ENCODE measurements around the gene KANSL1L. TPM values are rescaled to one million over a fixed set of nuclear protein-coding genes. Genes with fewer than 3 reads are reported as not detected.

Gene KANSL1L
- total RNA-seq, 2 experiments from 2014 or later, result 4.4 to 4.8 TPM

DNA sequence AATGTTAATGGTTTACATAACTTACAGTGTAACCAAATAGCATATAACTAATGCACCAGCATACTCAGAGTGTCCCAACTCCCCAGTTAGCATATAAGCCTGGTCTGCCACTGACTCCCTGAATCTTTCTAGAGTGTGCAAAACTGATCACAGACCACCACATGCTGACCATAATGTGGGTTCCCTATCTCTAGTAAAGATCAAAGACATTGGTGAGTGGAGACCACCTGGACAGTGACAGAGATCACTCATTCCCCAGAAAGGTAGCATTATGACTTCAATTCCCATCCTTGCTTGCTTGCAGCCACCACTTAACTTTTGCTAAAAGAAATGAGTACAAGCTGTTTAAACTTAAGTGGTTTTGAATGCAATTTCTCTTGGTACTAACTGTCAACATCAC lies 39.0 kb downstream of the KANSL1L start:
- Mint-ChIP-seq H3K9me3 (peaks cover 2% of the 10 kb centered on the region), H3K4me1 (ENCODE audit: low read depth) (peaks cover 5% of the 10 kb centered on the region), H3K27me3 (ENCODE audit: low read depth) (no peaks in the 10 kb centered on the region), H3K27ac (no peak overlapping the region), H3K36me3 (ENCODE audit: low read depth) (peaks cover 7% of the 10 kb centered on the region), H3K4me3 (no peak overlapping the region)
- CTCF ChIA-PET, result no interaction called here
- intact Hi-C loops (cut with micrococcal nuclease), result no loop called here
- DNase-seq, result no peak

DNA sequence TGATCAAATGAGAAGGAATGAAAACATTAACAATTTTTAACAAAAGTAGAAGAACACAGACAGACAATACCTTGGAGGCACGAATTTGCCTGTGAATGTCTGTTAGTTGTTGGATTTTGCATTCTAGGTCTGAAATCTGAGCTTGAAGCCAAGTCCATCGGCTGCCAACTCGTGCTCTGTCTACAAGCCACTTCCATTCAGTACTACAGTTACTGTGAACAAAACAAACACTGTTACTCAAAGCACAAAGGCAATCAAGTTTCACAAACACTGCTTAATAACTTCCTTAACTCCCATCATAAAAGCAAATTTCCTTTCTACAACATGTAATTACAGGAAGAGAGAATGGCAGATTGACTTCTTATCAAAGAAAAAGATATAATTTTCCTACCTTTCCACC lies 42.2 kb downstream of the KANSL1L start:
- no peak overlapping the region for H3K27ac Mint-ChIP-seq
- H3K4me1 Mint-ChIP-seq (ENCODE audit: low read depth), result peaks cover 5% of the 10 kb centered on the region
- DNase-seq, result no peak
- intact Hi-C loops (cut with micrococcal nuclease), result no loop called here
- CTCF ChIA-PET, result interaction anchor here (1.0 kb wide), 1 partner anchor 24 kb away, joined by 5 read pairs; no protein-coding TSS in a partner anchor
- H3K4me3 Mint-ChIP-seq, result no peak overlapping the region
- no peaks in the 10 kb centered on the region for H3K27me3 Mint-ChIP-seq (ENCODE audit: low read depth)
- peaks cover 32% of the 10 kb centered on the region for H3K36me3 Mint-ChIP-seq (ENCODE audit: low read depth)
- peaks cover 14% of the 10 kb centered on the region for H3K9me3 Mint-ChIP-seq

DNA sequence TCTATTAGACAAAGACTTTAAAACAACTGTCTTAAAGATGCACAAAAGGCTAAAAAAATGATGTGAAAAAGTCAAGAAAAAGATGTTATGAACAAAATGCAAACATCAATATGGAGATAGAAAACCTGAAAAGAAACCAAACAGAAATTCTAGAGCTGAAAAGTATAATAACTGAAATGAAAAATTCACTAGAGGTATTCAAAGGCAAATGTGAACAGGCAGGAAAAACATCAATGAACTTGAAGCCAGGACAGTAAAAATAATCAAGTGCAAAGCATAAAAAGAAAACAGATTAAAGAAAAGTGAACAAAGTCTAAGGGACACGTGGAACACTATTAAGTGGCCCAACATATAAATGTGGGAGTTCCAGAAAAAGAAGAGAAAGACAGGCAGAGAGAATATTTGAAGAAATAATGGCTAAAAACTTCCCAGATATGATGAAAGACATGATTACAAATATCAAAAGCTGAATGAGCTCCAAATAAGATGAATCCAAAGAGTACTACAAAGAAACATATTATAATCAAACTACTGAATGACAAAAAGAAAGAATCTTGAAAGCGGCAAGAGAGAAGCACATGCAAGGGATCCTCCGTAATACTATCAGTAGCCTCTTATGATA lies 57.5 kb downstream of the KANSL1L start:
- intact Hi-C loops (cut with micrococcal nuclease), result no loop called here
- DNase-seq, result no peak
- Mint-ChIP-seq H3K36me3 (ENCODE audit: low read depth) (peaks cover 44% of the 10 kb centered on the region), H3K27me3 (ENCODE audit: low read depth) (no peaks in the 10 kb centered on the region), H3K4me3 (no peak overlapping the region), H3K27ac (no peak overlapping the region), H3K9me3 (peaks cover 22% of the 10 kb centered on the region), H3K4me1 (ENCODE audit: low read depth) (peaks cover 4% of the 10 kb centered on the region)
- CTCF ChIA-PET, result no interaction called here

DNA sequence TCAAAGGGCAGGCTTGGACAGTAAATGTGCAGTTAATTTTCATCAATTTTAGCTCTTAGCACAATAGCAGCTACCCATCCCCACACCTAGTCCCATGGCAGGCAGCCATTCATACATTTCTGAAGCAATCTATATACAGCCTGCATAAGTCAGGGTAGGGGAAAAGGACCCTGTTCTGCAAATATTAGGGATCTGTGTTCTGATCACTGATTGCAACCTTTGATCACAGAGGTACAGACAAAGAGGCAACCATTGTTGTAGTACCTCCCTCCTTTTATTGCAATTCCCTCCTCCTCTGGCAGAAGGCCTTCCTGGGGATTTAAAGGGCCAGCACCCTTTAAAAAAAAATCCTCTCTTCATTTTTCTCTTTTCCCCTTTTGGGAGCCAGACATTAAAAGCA lies 58.3 kb downstream of the KANSL1L start:
- H3K4me1 Mint-ChIP-seq (ENCODE audit: low read depth), result peaks cover 8% of the 10 kb centered on the region
- CTCF ChIA-PET, result no interaction called here
- peaks cover 44% of the 10 kb centered on the region for H3K36me3 Mint-ChIP-seq (ENCODE audit: low read depth)

DNA sequence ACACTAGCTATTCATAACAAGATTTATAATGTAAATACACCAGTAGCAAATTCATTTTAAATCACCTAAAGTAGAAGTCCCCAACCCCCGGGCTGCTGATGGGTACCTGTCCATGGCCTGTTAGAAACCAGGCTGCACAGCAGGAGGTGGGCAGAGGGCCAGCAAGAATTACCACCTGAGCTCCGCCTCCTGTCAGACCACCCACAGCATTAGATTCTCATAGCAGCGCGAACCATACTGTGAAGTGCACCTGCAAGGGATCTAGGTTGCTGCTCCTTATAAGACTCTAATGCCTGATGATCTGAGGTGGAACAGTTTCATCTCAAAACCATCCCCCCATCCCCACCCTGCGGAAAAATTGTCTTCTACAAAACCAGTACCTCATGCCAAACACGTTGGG lies 71.3 kb downstream of the KANSL1L start:
- Mint-ChIP-seq H3K9me3 (peaks cover 3% of the 10 kb centered on the region), H3K27me3 (ENCODE audit: low read depth) (no peaks in the 10 kb centered on the region), H3K27ac (no peak overlapping the region), H3K4me3 (no peak overlapping the region), H3K4me1 (ENCODE audit: low read depth) (no peaks in the 10 kb centered on the region), H3K36me3 (ENCODE audit: low read depth) (peaks cover 8% of the 10 kb centered on the region)
- DNase-seq, result no peak
- CTCF ChIA-PET, result no interaction called here
- intact Hi-C loops (cut with micrococcal nuclease), result no loop called here

More for the DNA sequence above, 58.3 kb downstream of the KANSL1L start:
- H3K27ac Mint-ChIP-seq, result no peak overlapping the region
- H3K27me3 Mint-ChIP-seq (ENCODE audit: low read depth), result no peaks in the 10 kb centered on the region
- peaks cover 22% of the 10 kb centered on the region for H3K9me3 Mint-ChIP-seq
- no peak overlapping the region for H3K4me3 Mint-ChIP-seq
- DNase-seq, result no peak
- intact Hi-C loops (cut with micrococcal nuclease), result no loop called here

DNA sequence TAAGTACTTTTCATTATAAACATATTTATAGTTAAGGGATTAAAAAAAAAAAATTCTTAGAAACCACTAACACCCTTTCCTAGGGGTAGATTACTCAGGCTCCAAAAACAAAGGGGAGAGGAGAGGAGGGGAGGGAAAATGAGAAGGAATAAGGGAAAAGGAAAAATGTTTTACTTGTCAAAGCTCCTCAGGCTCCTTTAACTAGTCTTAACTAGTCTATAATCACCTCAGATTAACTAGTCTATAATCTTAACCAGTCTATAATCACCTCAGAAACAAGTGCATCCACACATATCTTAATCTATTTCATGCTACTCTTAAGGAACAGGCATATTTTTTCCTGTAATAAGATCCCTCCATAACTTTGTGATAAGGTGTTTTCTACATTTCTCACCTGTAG lies 76.4 kb downstream of the KANSL1L start:
- H3K36me3 Mint-ChIP-seq (ENCODE audit: low read depth), result no peaks in the 10 kb centered on the region
- intact Hi-C loops (cut with micrococcal nuclease), result no loop called here
- H3K4me3 Mint-ChIP-seq, result no peak overlapping the region
- no peaks in the 10 kb centered on the region for H3K4me1 Mint-ChIP-seq (ENCODE audit: low read depth)
- CTCF ChIA-PET, result no interaction called here
- H3K27me3 Mint-ChIP-seq (ENCODE audit: low read depth), result no peaks in the 10 kb centered on the region
- DNase-seq, result no peak
- H3K9me3 Mint-ChIP-seq, result no peaks in the 10 kb centered on the region
- H3K27ac Mint-ChIP-seq, result no peak overlapping the region

DNA sequence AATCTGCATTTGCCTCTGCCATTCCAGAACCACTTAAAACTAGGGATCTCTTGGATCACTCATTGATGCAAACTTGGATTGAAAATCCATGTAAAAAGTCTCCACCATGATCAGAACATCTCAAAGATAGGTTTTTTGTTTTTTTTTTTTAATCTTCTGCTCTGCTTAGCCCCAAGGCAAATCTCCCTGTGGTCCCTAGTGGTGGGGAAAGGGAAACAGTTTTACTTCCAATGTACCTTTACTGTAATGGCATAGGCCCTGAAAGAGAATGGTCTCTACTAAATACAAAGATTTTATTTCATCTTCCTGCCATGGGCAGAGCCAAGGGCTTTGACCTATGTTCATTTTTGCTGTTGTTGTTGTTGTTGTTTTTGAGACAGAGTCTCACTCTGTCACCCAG lies 78.4 kb downstream of the KANSL1L start:
- no peaks in the 10 kb centered on the region for H3K27me3 Mint-ChIP-seq (ENCODE audit: low read depth)
- intact Hi-C loops (cut with micrococcal nuclease), result no loop called here
- CTCF ChIA-PET, result no interaction called here

DNA sequence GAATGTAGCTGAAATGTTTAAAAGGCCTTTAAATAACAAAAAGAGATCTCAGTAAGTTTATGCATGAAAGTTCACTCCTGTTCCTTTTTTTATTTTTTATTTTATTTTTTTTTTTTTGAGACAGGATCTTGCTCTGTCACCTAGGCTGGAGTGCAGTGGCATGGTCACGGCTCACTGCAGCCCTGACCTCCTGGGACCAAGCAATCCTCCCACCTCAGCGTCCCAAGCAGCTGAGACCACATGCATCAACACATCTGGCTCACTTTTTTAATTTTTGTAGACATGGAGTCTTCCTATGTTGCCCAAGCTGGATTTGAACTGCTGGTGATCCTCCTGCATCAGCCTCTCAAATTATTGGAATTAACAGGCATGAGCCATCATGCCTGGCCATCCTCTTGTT lies 84.3 kb downstream of the KANSL1L start:
- Mint-ChIP-seq H3K27me3 (ENCODE audit: low read depth) (no peaks in the 10 kb centered on the region), H3K27ac (no peak overlapping the region), H3K4me3 (no peak overlapping the region), H3K4me1 (ENCODE audit: low read depth) (no peaks in the 10 kb centered on the region), H3K9me3 (no peaks in the 10 kb centered on the region), H3K36me3 (ENCODE audit: low read depth) (no peaks in the 10 kb centered on the region)
- DNase-seq, result no peak
- intact Hi-C loops (cut with micrococcal nuclease), result no loop called here
- CTCF ChIA-PET, result interaction anchor here (0.8 kb wide), 1 partner anchor 39 kb away, joined by 3 read pairs; no protein-coding TSS in a partner anchor

More for the DNA sequence above, 78.4 kb downstream of the KANSL1L start:
- H3K9me3 Mint-ChIP-seq, result no peaks in the 10 kb centered on the region
- no peaks in the 10 kb centered on the region for H3K4me1 Mint-ChIP-seq (ENCODE audit: low read depth)
- no peaks in the 10 kb centered on the region for H3K36me3 Mint-ChIP-seq (ENCODE audit: low read depth)
- no peak overlapping the region for H3K27ac Mint-ChIP-seq
- no peak for DNase-seq
- H3K4me3 Mint-ChIP-seq, result no peak overlapping the region

DNA sequence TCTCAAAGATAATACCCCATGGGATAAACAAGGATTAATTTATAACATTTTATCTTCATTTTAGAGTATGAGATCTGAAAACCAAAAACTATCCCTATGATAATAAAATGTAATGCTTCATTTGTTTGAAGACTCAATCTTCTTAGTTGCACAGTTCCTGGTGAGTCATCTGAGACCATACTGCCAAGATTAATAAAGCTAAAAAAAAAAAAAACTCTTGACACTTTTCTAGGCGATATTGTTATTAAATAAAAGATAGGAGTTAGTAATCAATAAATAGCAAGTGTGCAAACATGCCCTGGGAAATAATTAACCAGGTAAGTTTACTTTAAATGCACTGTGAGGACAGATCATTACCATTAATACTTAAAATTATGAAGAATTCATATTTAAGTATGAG lies 84.9 kb downstream of the KANSL1L start:
- Mint-ChIP-seq H3K4me1 (ENCODE audit: low read depth) (no peaks in the 10 kb centered on the region), H3K27ac (no peak overlapping the region), H3K9me3 (no peaks in the 10 kb centered on the region), H3K27me3 (ENCODE audit: low read depth) (no peaks in the 10 kb centered on the region), H3K36me3 (ENCODE audit: low read depth) (no peaks in the 10 kb centered on the region), H3K4me3 (no peak overlapping the region)
- DNase-seq, result no peak
- CTCF ChIA-PET, result interaction anchor here (0.8 kb wide), 1 partner anchor 38 kb away, joined by 3 read pairs; no protein-coding TSS in a partner anchor
- intact Hi-C loops (cut with micrococcal nuclease), result no loop called here

DNA sequence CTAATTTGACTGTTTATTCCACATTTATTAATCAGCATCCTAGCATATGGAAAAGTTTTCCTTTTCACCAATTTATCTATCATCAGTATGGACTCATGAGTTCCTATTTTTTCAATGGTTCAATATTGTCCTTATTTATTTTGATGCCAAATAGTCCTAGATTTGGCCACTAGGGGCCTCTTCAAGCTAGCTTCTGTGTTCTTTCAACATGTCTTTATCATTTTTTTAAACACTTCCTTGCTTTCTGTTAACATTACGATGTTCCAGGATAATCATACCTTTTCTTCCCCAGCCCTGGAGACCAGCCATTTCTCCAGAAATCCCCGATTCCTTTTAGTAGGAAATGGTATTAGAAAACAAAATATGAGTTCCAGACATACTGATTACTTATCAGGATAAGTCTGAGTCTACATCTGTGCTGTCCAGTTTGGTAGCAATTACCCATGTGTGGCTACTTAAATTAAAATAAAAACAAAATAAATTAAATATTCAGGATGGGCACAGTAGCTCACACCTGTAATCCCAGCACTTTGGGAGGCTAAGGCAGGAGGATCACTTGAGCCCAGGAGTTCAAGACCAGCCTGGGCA lies 98.2 kb downstream of the KANSL1L start:
- no peaks in the 10 kb centered on the region for H3K4me1 Mint-ChIP-seq (ENCODE audit: low read depth)
- H3K9me3 Mint-ChIP-seq, result no peaks in the 10 kb centered on the region
- CTCF ChIA-PET, result interaction anchor here (0.6 to 1.7 kb wide), 8 partner anchors 17 to 152 kb away, joined by 3 to 6 read pairs (median 4); no protein-coding TSS in a partner anchor
- no peak overlapping the region for H3K27ac Mint-ChIP-seq
- H3K36me3 Mint-ChIP-seq (ENCODE audit: low read depth), result no peaks in the 10 kb centered on the region
- intact Hi-C loops (cut with micrococcal nuclease), result loop anchor here (1.0 kb wide), 3 partner anchors 96 to 126 kb away; no protein-coding TSS in a partner anchor
- H3K4me3 Mint-ChIP-seq, result no peak overlapping the region
- no peak for DNase-seq
- no peaks in the 10 kb centered on the region for H3K27me3 Mint-ChIP-seq (ENCODE audit: low read depth)

DNA sequence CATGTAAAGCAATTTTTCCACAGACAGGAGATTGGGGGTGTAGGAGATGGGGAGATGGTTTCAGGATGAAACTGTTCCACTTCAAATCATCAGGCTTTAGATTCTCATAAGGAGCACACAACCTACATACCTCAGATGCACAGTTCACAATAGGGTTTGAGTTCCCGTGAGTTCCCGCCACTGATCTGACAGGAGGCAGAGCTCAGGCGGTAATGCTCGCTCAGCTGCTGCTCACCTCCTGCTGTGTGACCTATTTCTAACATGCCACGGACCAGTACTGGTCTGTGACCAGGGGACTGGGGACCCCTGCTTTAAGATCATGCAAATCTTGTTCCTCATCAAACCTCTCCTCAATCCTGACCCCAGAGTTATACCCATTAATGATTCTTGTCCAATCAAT lies 98.7 kb downstream of the KANSL1L start:
- Mint-ChIP-seq H3K27ac (no peak overlapping the region), H3K27me3 (ENCODE audit: low read depth) (no peaks in the 10 kb centered on the region), H3K4me1 (ENCODE audit: low read depth) (no peaks in the 10 kb centered on the region), H3K9me3 (no peaks in the 10 kb centered on the region), H3K4me3 (no peak overlapping the region), H3K36me3 (ENCODE audit: low read depth) (no peaks in the 10 kb centered on the region)
- CTCF ChIA-PET, result interaction anchor here (1.2 to 1.7 kb wide), 3 partner anchors 18 to 127 kb away, joined by 4 to 6 read pairs (median 5); no protein-coding TSS in a partner anchor
- no peak for DNase-seq
- intact Hi-C loops (cut with micrococcal nuclease), result no loop called here

DNA sequence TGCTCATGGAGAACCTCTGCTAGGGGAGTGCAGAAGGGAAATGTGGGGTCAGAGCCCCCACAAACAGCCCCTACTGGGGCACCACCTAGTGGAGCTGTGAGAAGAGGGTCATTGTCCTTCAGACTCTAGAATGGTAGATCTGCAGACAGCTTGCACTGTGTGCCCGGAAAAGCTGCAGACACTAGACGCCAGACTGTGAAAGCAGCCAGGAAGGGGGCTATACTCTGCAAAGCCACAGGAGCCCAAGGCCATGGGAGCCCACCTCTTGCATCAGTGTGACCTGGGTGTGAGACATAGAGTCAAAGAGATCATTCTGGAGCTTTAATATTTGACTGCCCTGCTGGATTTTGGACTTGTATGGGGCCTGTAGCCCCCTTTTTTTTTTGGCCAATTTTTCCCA lies 107.9 kb downstream of the KANSL1L start:
- intact Hi-C loops (cut with micrococcal nuclease), result no loop called here
- no peak overlapping the region for H3K27ac Mint-ChIP-seq
- peaks cover 3% of the 10 kb centered on the region for H3K9me3 Mint-ChIP-seq
- H3K27me3 Mint-ChIP-seq (ENCODE audit: low read depth), result no peaks in the 10 kb centered on the region
- no peak overlapping the region for H3K4me3 Mint-ChIP-seq
- peaks cover 7% of the 10 kb centered on the region for H3K36me3 Mint-ChIP-seq (ENCODE audit: low read depth)
- H3K4me1 Mint-ChIP-seq (ENCODE audit: low read depth), result no peaks in the 10 kb centered on the region
- CTCF ChIA-PET, result no interaction called here
- no peak for DNase-seq

DNA sequence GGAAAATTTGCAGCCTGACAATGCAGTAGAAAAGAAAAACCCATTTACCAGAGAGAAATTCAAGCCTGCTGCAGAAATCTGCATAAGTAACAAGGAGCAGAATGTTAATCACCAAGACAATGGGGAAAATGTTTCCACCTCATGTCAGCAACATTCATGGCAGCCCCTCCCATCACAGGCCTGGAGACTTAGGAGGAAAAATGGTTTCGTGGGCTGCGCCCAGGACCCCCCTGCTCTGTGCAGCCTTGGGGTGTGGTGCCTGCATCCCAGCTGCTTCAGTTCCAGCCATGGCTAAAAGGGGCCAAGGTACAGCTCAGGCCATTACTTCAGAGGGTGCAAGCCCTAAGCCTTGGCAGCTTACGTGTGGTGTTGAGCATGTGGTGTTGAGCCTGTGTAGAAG lies 115.4 kb downstream of the KANSL1L start:
- H3K9me3 Mint-ChIP-seq, result peaks cover 26% of the 10 kb centered on the region
- H3K27ac Mint-ChIP-seq, result no peak overlapping the region
- CTCF ChIA-PET, result no interaction called here
- intact Hi-C loops (cut with micrococcal nuclease), result no loop called here
- H3K4me1 Mint-ChIP-seq (ENCODE audit: low read depth), result no peaks in the 10 kb centered on the region
- no peak for DNase-seq
- H3K36me3 Mint-ChIP-seq (ENCODE audit: low read depth), result peaks cover 20% of the 10 kb centered on the region
- H3K4me3 Mint-ChIP-seq, result no peak overlapping the region
- H3K27me3 Mint-ChIP-seq (ENCODE audit: low read depth), result no peaks in the 10 kb centered on the region
